ENCODE data around the gene M6PR. TPM values are rescaled to one million over a fixed set of nuclear protein-coding genes. Genes with fewer than 3 reads are reported as not detected.
"Not testable (repeated sequence)": the region's sequence is repeated elsewhere in the genome, so short reads cannot be mapped to it uniquely, and the experiment has no call there.

Gene M6PR
- total RNA-seq, 1 donor from 2014 or later: 97.4 TPM

DNA sequence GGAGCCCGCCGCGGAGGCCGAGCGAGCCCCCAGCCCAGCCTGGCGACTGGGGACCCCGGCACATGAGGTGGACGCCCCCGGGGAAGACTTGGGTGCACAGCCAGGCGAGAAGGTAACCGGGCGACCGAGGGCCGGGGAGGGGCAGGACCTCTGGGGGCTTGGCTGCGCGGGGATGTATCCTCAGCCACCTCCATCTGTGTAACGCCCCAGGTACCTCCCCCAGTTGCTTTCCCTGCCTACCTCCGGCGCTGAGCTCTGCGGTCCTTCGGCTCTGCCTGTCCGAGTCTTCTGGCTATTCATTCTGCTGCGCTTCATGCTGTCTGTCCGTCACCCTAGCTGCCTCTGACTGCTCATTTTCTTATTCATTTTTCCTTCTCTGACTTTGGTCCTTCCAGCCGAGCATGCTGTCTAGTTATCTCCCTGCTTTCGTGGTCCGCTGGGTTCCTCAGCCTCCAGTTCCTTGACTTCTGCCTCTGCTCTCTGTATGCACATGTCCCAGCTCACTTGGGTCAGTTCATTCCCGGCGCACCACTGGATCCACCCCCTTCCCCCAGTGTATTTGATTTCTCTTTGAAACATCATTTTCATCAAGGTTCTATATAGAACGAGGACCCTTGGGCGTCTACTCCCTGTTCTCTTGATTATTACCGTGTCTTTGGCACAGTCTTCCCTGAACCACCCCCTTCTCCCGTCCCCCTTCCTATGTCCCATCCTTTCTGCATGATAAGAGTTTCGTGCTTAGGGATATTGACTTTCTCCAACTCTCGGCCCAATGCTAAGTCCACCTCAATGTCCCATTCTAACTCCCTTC lies 34.5 kb downstream of the M6PR start:
- FAIRE-seq (no peak), DNase-seq (ENCODE audit: low spot score in 2 of 2) (peak; percentile 30 to 37)

DNA sequence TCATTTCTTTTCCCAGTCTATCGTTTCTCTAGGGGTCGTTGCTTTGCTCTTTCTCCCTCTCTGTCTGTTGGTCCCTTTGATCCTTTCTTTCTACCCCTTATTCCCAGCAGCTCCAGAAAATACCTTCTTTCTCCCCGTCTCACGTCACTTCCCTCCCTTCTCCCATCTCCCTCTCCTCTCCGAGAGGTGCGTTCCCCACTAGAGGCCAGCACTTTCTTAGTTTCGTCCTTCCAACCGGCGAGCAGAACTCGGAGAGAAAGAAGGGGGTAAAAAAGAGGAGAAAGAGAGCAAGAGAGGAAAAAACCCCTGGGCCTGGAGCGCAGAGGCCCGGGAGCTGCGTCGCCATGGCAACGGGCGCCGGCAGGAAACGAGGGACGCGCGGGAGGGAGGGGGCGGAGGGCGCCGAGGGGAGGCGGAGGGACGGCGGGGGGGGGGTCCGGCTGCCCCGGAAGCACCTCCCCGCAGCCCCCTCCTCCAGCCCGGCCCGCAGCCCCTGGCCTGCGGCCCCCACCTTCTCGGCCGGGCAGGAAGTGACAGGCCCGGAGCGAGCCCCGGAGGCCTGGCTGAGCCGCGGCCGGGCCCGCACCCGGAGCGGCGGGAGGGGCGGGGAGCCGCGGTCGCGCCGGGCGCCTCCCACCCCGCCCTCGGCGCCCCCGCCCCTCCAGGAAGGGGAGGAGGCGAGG lies 35.3 kb downstream of the M6PR start, which contains the start of gene PHC1:
PHC1 (plus strand) TSS at position 477 of the 683 bp plus-strand sequence. CDS start 3,169 bp downstream, outside the sequence.
- DNase-seq (ENCODE audit: low spot score in 2 of 2): peak; percentile 83 to 89
- not testable (repeated sequence) for FAIRE-seq

DNA sequence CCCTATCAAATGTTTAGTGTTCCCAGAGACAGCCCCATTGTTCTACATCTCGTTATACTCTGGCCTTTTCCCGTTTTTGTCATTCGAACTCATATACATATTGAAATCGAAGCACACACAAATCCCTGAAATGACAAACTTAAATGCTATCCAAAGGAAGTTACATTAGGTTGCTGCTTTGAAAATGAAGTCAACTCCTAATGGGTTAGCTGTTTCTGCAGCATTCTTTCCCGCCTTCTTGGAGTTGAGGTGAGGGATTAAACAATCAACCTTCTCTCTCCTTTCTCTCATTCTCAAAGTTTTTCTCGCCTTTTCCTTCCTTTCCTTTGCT lies 35.8 kb downstream of the M6PR start:
- DNase-seq (ENCODE audit: low spot score in 2 of 2) (no peak), FAIRE-seq (no peak)

DNA sequence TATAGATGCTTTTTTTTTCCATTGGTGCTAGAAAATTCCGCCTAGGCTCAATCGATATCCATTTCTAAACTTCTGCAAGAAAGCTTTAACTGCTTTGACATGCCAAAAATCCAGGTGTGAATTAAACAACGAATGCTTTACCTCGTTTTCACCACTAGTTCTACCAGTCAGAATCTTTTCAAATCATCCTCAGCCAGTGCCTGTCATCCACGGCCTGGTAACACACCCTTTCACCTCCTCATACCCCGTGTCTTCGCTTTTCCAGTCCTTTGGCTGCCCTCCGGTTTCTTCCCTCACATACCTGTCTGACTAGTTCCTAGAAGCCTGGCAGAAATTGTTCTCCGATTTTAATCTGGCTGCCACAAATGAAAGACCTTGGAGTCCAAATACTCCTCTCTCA lies 36.5 kb downstream of the M6PR start:
- no peak for FAIRE-seq
- no peak for DNase-seq (ENCODE audit: low spot score in 2 of 2)

DNA sequence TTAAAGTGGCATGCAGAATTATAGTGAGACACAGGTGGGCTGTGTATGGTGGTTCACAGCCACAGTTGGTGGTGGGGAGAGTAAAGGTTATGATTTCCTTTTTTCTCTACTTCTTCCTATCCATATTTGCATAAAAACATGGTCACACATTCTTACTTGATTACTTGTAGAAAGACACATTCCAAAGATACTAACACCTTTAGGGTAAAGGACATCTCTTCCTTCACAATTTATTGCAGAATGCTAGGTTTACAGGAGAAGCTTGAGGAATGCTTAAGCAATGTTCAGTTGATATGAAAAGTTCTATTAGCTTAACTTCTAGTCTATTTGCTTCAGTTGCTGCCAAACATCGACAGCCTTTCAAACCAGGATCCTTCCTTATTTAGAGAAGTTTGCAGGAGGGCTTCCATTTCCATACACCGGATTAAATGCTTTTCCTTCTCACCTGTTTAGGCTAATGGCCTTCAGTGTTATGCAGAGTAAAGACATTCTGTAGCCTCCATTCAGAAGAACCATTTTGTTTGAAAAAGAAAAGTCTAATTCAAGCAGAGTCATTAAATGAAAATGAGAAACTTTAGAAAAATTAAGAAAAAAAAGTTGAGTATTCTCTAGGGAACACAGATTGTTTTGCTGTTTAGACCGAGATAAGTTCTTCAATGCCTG lies 37.7 kb downstream of the M6PR start:
- DNase-seq (ENCODE audit: low spot score in 2 of 2): no peak
- no peak for FAIRE-seq

DNA sequence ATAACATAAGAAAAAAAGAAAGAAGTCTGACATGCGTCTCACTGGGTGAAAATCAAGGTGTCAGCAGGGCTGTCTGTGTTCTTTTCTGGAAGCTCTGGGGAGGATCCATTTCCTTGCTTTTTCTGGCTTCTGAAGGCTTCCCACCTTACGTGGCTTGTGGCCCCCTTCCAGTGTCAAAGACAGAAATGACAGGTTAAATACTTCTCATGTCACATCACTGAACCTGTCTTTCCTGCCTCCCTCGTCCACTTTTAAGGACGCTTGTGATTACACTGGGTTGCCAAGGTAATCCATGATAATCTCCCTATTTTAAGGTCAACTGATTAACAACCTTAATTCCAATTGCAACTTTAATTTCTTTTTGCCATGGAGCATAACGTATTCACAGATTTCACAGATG lies 39.7 kb downstream of the M6PR start:
- FAIRE-seq: no peak

DNA sequence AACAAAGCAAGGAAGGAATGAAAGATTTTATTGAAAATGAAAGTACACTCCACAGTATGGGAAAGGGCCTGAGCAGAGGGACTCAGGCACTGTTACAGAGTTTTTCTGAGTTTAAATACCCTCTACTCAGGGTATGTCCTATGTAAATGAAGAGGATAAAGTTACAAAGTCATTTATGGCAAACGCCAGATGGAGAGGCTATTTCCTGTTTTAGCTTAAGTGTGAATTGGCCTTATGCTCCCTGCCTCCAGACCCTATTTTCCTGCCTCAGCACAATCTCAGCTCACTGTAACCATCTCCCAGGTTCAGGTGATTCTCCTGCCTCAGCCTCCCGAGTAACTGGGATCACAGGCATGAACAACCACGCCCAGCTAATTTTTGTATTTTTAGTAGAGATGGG lies 41.9 kb downstream of the M6PR start:
- FAIRE-seq (no peak), DNase-seq (ENCODE audit: low spot score in 2 of 2) (no peak)

More for the DNA sequence above, 39.7 kb downstream of the M6PR start:
- DNase-seq (ENCODE audit: low spot score in 2 of 2): no peak

DNA sequence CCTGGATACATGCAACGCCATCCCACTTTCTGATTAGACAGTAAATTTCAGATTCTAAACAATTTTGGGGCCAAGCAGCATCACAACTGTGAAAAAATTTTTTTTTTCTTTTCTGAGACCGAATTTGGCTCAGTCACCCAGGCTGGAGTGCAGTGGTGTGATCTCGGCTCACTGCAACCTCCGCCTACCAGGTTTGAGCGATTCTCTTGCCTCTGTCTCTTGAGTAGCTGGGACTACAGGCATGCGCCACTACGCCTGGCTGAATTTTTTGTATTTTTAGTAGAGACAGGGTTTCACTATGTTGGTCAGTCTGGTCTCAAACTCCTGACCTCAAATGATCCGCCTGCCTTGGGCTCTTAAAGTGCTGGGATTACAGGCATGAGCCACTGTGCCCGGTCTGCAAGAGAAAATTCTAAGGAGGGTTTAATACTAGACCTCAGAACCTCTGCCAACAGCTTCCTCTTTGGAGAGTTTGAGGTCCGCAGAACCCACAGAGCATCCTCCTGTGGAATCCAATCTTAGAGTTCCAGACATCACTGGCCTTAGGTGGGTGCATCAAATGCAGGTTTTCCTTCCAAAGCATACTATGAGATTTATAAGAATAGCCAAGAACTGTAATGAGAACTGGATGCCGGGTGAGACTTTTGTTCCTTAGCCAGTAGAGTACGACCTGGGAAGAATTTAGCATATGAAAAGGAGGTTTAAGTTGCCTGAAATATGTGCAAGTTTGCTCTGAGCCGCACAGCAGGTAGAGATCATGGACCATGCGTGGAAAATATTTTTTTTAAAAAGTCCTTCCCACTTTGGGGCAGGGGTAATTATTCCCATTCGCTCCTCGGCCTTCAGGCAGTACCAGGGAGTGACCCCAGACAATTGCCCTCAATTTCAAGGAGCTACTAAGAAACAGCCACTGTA lies 42.9 kb downstream of the M6PR start:
- no peak for DNase-seq (ENCODE audit: low spot score in 2 of 2)

DNA sequence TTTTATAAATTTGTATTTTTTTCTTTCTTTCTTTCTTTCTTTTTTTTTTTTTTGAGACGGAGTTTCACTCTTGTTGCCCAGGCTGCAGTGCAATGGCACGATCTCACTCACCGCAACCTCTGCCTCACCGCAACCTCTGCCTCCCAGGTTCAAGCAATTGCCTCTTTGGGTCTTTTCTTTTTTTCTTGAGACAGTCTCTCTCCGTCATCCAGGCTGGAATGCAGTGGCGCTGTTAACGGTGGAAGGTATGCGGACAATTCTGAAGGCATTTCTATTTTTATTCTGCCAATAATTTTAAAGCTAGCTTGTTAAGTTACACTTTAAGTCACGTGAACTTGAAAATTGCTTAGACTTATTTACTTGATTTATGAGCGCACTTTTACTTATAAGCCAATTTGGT lies 43.9 kb downstream of the M6PR start:
- no peak for FAIRE-seq
- DNase-seq (ENCODE audit: low spot score in 2 of 2): no peak

More for the DNA sequence above, 42.9 kb downstream of the M6PR start:
- FAIRE-seq: no peak

DNA sequence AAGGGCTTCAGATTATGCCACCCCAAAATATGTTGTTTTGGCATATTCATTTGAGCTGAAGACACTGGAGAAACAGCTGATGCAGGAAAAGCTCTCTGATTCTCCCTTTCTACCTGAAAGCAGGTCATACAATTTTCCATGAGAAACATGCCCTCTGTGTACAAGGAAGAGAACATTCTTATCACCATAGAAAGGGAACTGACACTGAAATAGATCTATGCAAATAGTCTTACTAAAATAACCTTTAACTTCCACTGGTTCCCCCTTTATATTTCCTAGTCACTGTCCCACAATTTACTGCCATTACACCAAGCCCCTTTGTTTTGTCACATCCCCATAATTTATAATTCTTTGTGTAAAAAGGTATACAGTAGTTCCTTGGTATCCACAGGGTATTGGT lies 44.8 kb downstream of the M6PR start:
- DNase-seq (ENCODE audit: low spot score in 2 of 2) (no peak), FAIRE-seq (no peak)

DNA sequence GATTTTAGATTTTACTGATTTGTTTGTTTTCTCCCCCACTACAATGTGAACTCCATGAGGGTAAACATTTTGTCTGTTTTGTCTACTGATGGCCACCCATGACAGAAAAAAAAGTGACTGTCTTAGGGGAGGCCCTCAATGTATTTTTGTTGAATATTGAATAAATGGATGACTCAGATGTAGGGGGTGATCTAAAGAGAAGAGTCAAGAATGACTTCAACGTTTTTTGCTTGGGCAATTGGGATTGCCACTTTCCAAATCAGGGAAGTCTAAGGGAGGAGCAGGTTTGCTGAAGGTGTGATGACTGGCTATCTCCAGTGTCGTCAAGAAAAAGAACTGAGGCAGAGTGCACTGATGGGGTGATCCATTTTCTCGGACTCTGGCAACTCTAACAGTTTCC lies 45.8 kb downstream of the M6PR start:
- DNase-seq (ENCODE audit: low spot score in 2 of 2) (no peak), FAIRE-seq (no peak)

DNA sequence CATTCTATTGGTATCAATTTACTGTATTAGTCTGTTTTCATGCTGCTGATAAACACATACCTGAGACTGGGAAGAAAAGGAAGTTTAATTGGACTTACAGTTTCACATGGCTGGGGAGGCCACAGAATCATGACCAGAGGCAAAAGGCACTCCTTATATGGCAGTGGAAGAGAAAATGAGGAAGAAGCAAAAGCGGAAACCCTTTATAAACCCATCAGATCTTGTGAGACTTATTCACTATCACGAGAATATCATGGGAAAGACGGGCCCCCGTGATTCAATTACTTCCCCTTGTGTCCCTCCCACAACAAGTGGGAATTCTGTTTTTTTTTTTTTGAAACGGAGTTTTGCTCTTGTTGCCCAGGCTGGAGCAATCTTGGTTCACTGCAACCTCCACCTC lies 46.7 kb downstream of the M6PR start:
- DNase-seq (ENCODE audit: low spot score in 2 of 2); FAIRE-seq: not testable (repeated sequence)

DNA sequence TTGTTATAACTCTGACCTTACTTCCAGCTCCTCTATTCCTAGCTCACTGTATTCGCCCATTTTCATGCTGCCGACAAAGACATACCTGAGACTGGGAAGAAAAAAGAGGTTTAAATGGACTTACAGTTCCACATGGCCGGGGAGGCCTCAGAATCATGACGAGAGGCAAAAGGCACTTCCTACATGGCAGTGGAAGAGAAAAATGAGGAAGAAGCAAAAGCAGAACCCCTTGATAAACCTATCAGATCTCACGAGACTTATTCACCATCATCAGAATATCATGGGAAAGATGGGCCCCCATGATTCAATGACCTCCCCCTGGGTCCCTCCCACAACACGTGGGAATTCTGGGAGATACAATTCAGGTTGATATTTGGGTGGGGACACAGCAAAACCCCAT lies 49.6 kb downstream of the M6PR start:
- FAIRE-seq (no peak), DNase-seq (ENCODE audit: low spot score in 2 of 2) (no peak)

DNA sequence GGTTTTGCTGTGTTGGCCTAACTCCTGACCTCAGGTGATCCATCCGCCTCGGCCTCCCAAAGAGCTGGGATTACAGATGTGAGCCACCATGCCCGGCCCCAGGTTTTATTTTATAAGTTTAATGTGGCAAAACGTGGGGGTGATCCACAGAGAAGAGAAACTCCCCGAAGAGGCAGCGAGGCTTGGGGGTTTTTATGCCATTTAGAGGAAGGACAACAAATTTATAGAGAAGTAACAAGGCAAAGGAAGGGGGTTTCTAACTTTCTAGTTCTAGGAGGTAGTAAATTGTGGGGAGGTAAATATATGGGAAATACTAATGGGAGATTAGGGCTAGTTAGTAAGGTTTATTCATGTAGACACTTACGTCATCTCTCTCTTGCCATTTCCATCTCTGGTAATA lies 52.4 kb downstream of the M6PR start:
- DNase-seq (ENCODE audit: low spot score in 2 of 2): no peak
- no peak for FAIRE-seq

DNA sequence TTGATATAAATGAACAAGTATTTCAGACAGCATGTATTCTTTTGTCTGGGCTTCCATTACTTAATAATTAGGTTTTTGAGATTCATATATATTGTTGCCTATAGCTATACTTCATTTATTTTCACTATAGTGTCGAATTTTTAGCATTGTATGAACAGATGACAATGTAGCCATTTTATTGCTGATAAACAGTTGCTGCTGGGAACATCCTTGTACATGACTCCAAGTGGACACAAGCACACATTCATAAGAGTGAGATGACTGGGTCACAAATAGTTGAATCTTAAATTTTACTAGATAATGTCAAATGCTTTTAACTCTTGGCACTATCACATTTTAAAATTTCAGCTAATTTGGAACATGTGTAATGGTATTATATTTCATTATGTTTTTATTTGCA lies 54.5 kb downstream of the M6PR start:
- no peak for FAIRE-seq
- no peak for DNase-seq (ENCODE audit: low spot score in 2 of 2)

DNA sequence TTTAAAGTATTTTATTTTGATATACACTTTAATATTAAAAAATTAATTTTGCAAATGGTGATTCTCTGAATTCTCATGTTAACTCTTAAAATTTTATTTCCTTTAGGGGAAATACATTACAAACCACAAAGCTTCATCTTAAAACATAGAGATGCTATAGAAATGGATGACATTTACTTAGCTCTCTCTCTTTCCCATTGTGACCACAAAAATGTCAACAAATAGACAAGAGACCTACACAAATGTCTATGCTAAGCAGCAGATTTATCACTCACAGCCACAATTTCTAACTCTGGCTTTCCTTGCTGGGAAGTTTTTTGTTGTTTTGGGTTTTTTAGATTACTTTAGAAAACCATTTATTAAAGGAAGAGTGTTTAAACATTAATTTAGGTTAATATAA lies 55.1 kb downstream of the M6PR start:
- no peak for FAIRE-seq
- no peak for DNase-seq (ENCODE audit: low spot score in 2 of 2)

DNA sequence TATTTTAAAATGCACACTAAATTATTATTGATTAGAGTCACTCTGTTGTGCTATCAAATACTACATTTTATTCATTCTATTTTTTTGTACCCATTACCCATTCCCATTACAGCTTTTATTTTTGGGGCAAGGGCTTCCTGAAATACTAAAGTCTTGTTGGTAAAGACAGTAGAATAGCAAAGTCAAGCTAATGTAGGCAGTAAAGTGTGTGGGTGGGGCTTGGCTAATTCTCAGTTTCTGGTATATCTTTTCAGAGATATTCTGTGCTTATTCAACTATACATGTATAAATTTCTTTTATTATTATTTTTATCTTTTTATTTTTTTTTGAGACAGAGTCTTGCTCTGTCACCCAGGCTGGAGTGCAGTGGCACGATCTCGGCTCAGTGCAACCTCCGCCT lies 57.5 kb downstream of the M6PR start:
- no peak for FAIRE-seq
- no peak for DNase-seq (ENCODE audit: low spot score in 2 of 2)

Data from frontal cortex (tissue), 4 donors.